ENCODE data around the gene MED4.
"Not testable (repeated sequence)": the region's sequence is repeated elsewhere in the genome, so short reads cannot be mapped to it uniquely, and the experiment has no call there.

MED4 gene

DNA sequence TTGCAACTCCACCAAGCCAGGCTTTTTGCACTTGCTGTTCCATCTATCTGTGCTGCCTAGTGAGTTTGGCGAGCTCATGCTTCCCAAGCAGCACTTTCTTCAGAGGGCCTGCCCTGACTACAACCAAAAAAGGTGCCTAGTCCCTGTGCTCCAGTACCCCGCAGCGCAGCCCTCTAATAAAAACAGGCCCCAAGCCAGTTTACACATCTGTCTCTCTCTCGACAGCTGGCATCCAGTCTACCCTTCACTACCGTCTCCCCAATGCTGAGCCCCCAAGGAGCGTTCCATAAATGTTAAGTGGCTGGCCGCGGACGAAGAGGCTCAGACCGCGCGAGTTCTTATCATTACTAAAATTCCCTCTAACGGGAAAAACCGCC lies 512 bp downstream of the MED4 start:
- no peak for DNase-seq (ENCODE audit: low read depth in 3 of 3)

DNA sequence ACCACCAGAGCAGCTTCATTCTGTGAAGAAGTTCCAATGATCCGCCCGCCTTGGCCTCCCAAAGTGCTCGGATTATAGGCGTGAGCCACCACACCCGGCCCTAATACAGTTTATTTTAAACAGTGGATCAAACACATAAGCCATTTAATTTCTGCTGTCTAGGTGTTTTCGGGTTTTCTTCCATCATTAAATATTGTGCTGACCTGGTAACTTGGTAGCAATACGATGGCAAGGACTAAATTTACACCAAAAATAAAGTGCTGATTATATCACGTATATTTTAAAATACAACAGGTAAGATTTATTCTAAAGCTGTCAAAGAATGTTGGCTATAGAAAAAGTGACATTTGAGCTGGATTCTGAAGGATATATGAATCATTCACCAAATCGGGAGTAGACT lies 1.3 kb downstream of the MED4 start:
- no peak for DNase-seq (ENCODE audit: low read depth in 3 of 3)

DNA sequence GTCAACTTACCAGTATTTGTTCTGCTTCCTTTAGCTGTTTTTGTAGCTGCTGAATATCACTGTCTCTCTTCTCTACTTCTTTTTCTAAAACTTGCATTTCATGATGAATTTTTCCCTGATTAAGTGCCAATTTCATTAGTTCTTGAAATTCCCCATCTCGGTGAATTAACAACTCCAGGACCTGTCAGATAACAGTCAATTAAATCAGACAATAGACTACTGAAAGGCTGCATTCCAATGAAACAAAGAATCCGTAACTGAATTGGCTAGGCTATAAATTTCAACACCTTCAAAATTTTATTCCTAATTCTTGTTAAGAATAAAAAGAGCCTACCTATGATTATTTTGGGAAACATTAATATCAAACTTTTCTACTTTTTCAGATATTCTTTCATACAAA lies 8.6 kb downstream of the MED4 start:
- no peak for DNase-seq (ENCODE audit: low read depth in 3 of 3)

DNA sequence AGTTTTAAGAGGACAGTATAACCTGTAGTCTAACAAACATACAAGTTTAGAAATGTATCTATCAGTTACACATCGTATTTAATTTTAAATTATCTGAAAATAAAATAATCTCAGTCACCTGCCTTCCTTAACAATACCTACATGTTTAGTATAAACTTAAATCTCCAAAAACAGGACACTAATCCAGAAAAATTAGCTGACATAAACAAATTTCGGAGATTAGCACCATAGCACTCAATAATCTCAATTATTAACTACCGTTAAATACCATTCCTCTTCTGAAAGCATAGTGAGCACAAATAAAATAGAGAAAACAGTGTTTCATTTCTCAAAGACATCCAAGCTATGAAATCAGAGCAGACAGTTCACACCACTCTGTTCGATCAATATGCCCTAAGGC lies 13.2 kb downstream of the MED4 start:
- DNase-seq (ENCODE audit: low read depth in 3 of 3) = no peak

DNA sequence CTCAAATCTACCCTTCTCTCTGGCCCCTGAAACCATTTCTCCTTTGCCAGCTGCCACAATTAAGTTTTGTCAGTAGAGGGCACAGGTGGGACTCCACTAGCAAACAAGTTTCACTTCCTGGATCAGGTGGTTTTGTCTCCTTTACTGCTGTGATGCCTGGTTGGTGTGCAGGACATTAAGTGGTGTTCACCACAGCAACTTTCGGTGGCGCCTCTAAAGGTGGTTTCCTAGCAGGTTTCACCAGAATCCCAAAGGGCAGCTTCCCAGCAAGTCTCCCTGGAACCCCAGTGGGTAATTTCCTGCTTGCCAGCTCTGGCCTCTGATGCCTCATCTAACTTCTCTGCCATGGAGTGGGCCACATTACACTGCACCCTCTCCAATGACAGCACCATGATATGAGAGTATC lies 16.6 kb downstream of the MED4 start:
- no peak for DNase-seq (ENCODE audit: low read depth in 3 of 3)

DNA sequence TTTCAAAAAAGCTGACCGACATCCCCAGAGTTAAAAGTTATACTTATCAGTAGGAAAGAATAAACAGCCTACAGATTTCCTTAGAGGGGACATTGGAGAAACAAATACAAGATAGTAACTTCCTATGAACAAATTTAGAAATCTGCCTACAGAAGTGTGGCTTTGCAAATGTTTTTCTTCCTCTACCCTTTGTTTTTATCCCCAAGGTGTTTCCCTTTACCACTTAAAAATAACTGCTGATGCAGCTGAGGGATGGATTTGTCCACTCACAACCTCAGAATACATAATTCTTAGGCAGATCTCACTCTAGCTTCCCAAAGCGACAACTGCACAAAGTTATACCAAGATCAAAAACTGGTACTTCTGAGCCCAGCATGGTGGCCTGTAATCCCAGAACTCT lies 20.9 kb downstream of the MED4 start:
- no peak for DNase-seq (ENCODE audit: low read depth in 3 of 3)

DNA sequence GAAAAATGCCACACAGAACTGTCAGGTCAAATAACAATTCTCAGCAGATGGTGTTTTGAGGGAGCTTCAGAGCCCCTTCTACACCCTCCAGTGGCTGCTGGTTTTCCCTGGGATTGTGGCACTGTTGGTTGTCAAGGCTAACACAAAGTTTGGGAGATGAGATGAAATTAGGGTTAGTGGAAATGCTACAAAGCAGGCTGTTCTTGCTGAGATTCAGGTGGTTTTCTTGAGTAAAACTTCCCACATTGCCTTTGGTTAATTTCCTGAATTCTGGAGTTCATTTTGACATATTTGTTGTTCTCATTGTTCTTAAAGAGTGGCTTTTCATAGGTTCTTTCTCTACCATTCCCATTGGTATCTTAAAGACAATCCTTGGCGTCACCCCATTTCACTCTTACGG lies 22.1 kb downstream of the MED4 start:
- DNase-seq (ENCODE audit: low read depth in 3 of 3) = no peak

DNA sequence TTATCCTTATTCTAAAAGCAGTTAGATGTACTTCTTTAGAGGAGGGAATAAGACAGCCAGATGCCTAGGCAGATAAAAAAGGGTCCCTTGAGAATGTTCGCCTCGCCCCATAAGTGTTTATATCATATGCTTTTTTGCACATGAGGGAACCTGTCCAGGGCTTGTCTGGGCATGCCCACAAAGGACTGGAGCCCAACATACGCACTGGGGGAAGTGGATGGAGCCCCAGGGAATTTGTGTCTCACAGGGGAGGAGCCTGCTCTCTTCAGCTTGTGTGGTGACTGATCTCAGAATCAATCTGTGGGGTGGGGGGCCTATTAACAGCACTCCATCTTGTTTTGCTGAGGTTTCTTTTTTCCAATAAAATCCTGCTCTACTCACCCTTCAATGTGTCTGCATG lies 22.6 kb downstream of the MED4 start:
- no peak for DNase-seq (ENCODE audit: low read depth in 3 of 3)

DNA sequence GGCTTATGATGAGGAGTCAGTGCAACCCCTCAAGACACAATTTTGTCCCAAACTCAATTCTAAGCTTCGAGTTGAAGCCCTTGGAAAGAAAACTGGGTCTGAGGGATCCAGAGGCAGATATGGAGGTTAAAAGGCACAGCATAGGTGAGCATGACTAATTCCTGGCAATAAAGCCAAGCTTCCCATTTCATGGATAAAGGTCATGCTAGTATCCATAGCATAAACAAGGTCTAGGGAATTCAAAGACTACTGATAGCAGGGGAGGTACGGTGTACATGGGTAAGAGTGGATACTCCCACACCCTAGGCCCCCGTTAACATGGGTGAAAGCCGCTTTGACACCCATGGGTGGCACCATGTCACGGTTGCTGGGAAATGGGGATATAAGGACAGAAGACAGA lies 24.0 kb downstream of the MED4 start:
- DNase-seq (ENCODE audit: low read depth in 3 of 3) = no peak

DNA sequence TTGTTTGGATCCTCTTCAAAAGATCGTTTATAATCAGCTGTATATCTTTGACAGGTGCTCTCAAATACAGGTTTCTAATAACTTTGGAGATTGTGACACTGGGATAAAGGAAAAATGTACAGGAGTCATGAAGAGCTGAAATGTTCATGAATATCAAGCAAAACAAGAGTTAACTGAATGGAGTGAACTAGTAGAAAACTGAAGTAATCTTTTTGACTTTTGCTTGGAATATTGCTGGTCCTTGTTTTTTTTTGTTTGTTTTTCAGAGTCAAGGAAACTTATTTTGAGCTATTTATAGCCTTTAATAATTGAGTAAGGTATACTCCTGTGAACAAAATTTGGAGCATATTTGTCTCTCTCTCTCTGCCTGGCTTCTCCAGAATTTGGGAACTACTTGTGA lies 25.3 kb downstream of the MED4 start:
- no peak for DNase-seq (ENCODE audit: low read depth in 3 of 3)

DNA sequence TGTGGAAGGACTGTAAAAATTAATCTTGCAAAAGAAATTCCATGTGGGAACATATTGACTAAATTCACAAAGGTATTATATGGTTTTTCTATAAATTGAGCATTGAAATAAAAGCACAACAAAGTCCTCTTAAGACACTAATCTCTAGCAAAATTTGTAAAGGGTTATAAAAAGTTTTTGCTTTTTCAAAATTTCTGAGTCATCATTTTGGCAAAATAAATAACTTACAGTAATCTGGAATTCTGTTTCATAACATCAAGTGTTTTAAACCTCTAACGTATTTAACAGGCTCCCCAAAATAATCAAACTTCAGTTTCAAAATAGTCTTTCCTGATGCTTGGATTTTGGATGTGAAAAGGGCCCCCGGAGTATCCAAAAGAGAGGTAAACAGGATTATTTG lies 26.0 kb downstream of the MED4 start:
- DNase-seq (ENCODE audit: low read depth in 3 of 3) = no peak

DNA sequence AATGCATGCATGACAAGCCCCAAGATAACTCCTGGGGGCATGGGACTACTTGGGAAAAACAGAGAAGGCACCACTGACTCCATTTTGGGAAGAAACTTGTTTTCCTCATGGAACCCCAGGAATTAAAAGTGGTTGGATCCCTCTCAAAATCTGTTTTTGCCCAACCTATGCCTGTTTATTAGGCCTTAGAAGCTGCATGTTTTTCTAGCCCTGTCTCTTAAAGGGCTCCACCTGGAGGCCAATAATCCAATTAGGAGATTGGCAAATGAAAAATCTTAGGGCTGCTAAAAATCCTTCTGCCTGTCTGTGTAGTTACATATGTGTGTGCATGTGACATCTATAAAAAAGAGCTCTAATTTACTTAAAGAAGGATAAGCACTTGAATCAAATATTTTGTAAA lies 26.9 kb downstream of the MED4 start:
- no peak for DNase-seq (ENCODE audit: low read depth in 3 of 3)

DNA sequence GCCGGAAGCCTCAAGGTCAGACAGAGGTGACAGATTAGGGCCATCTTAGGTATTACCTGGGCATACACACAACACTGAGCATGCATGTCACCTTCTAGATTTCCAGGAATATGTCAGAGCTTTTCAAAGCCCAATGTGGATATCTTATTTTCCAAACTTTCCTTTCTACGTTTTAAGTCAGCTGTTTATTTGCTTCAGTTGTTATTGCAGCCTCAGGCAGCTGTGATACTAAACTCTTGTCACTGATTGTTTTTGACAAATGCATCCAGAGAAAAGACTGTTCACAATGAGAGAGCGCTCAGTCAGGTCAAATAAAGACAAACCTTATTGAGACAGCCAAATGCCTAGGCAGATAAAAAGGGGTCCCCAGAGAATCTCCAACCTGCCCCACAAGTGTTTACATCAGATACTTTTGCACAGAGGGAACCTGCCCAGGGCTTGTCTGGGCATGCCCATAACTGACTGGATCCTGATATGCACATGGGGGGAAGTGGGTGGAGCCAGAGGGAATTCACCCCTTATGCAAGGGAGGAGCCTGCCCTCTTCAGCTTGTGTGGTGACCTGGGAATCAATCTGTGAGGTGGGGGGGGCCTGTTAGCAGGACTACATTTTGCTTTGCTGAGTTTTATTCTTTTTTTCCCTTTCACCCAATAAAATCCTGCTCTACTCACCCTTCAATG lies 28.5 kb downstream of the MED4 start:
- no peak for DNase-seq (ENCODE audit: low read depth in 3 of 3)

DNA sequence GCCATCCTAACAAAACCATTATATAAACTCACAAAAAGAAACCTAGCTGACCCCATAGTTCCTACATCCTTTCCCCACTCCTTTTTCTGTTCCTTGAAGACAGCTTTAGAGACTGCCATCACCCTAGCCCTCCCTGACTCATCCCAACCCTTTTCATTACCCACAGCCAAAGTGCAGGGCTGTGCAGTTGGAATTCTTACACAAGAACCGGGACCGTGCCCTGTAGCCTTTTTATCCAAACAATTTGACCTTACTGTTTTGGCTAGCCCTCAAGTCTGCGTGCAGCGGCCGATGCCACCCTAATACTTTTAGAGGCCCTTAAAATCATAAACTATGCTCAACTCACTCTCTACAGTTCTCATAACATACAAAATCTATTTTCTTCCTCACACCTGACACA lies 35.0 kb downstream of the MED4 start:
- DNase-seq (ENCODE audit: low read depth in 3 of 3) = not testable (repeated sequence)

DNA sequence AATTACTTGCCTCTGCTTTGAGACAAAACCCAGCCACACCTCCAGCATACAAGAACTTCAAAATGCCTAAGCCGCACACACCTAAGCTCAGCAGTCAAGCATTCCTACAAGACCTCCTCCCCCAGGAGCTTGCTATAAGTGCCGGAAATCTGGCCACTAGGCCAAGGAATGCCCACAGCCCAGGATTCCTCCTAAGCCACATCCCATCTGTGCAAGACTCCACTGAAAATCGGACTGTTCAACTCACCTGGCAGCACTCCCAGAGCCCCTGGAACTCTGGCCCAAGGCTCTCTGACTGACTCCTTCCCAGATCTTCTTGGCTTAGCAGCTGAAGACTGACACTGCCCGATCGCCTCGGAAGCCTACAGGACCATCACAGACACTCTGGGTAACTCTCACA lies 36.4 kb downstream of the MED4 start:
- DNase-seq (ENCODE audit: low read depth in 3 of 3) = not testable (repeated sequence)

DNA sequence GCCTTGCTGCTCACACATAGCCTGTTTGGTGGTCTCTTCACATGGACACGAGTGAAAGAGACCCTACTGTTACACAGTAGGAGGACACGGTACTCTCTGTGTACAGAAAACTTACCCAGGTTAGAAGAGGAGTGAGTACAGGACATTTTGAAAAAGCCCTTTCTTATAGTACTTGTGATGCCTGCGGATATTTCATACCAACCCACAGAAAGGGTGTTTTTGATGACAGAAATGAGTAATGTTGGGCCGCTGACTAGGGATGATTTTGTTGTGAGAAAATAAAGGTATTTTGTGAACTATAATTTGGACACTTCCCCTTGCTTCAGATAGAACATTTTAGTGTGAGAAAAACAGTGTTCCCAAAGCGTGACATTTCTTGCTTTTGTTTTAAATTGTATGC lies 39.2 kb downstream of the MED4 start:
- no peak for DNase-seq (ENCODE audit: low read depth in 3 of 3)

DNA sequence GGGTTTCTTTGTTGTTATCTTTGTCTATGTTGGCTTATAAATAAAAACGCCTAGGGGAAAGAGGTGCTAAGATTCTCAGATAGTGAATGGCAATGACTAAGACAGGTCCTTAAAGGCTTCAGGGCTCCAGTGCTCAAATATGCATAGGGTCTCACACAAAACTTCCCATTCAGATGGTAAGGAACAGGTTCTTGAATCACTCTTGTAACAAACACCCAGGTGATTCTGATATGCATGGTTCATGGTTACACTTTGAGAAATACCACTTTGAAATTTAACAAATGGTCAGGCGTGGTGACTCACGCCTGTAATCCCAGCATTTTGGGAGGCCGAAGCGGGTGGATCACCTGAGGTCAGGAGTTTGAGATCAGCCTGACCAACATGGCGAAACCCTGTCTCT lies 40.3 kb downstream of the MED4 start:
- DNase-seq (ENCODE audit: low read depth in 3 of 3) = no peak

DNA sequence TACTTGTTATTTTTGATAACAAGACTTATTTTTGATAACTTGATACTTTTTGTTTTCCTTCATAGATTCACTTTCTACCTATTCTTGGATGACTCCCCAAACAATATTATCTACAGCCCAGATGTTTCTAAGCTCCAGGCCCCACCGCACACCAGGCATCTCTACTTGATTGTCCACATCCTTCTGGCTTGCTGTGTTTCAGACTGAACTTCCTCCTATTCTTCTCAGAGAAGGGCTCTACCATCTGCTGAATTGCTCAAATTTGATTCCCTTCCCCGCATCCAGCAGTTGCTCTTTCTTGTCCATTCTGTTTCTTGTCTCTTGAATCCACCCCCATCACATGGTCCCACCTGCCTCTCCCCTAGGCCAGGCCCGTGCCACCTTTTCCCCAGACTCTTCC lies 44.4 kb downstream of the MED4 start:
- no peak for DNase-seq (ENCODE audit: low read depth in 3 of 3)

DNA sequence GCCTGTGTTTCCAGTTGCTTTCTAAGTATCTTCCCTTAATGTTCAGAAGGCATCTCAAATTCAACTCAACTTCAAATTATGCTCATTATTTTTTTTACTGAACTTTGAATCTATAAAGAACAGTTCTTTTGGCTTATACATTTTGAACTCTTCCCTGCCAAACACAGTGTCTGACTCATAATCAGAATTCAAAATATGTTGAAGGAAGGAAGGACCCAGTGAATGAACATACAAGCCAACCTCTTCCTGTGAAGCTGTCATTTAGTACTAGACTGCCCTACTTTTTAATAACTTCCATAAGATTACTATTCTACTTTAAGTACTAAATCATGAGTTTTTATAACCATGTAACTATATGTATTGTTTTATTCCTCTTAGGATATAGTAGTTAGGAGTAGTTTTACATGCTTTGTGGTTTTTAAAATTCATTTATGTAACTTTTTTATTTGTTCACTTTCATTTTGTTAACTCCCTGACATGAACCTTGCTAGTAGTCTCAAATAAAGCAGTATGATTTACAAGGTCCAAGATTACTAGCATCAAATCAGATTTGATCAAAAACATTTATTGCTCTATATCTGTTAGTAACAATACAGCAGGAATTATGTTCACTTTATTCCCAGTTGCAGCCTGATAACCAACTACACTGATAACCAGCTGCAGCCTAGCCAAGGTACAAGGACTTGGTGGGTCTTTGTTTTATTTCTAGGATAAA lies 51.0 kb downstream of the MED4 start:
- DNase-seq (ENCODE audit: low read depth in 3 of 3) = no peak

DNA sequence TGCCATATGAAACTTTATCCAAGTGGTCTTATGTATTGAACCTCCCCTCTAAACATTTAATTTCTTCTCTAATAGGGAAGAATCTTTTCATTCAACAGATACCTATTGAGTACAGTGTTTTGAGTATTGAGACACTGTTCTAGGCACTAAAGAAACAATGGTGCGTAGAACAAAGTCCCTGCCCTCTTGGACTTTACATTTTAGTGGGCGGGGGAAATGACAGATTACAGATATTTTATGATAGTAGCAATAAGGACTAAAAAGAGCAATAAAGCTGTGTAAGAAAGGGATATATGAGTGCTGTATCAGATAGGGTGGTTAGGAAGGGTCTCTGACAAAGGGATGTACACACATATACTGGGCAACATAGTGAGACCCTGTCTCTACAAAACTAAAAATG lies 52.0 kb downstream of the MED4 start:
- DNase-seq (ENCODE audit: low read depth in 3 of 3) = no peak

DNA sequence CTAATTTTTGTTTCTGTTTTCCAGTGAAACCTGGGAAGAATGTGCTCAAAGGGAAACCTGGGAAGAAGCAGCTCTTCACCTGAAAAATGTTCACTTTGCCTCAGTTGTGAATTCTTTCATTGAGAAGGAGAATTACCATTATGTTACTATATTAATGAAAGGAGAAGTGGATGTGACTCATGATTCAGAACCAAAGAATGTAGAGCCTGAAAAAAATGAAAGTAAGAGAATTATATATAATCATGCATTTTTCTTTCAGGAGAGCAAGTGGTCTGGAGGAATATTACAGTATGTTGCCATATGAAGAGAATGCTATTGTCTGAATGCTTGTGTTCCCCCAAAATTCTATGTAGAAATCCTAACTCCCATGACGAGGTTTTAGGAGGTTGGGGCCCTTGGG lies 54.0 kb downstream of the MED4 start:
- no peak for DNase-seq (ENCODE audit: low read depth in 3 of 3)

DNA sequence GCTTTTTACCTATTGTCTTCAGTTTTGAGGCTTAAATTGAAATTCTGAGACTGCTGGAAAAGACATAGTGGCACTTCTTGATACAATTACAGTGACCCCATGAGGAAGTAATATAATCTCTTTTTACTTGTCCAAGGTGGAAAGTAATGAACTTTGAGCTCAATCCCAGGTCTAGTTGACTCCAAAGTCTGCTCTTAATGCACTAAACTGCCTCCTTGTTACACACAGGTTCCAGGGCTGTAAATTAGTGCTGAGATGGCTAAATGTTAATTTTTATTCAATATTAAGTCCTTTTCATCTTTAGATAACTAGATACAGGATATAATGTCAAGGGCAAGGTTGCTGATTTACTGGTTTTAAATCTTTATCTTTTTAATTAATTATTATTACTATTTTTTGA lies 54.9 kb downstream of the MED4 start:
- DNase-seq (ENCODE audit: low read depth in 3 of 3) = no peak

DNA sequence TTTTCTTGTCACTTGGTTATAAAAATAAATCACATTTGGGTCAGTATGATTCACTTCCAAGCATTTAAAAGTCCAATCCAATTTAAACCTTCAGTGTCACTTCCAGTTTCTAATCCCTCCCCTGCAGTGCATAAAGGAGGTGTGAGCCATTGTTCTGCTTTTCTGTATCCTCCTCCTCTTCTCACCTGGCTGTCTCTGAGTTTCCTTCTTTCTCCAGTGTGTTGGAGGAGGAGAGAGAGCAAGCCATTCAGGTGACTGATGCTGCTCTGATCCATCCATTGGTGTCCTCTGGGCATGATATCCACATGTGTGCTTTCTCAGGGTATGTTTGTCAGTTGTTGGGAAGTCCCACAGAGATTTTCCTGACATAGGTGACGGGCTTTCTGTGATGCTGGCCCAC lies 56.1 kb downstream of the MED4 start:
- DNase-seq (ENCODE audit: low read depth in 3 of 3) = no peak

Measured in stimulated activated CD4-positive, alpha-beta T cell treated with anti-CD3 and anti-CD28 coated beads, TNF-alpha, amount 100 ng/mL, for 4 hours (primary cell).